IMR-90 (cell line): Measurements from ENCODE around the gene INO80E.

ENCODE experiments used
- CTCF ChIP-seq: conservative IDR thresholded peaks from 2 replicates; pipeline ENCODE4 v1.5.1; 2012; ENCODE audit warnings: mild to moderate bottlenecking, low read depth, low read length, improper control_type of control experiment
- POLR2A ChIP-seq: IDR thresholded peaks from 2 replicates; pipeline ENCODE4 v1.6.1; 2012; ENCODE audit warnings: mild to moderate bottlenecking, low read depth, low read length

GRCh38 chr16:29990034-29990433 is 6.0 kb upstream of the INO80E start:
- TF ChIP-seq CTCF (no peak), POLR2A (no peak)
